Skeletal muscle satellite cell (primary cell): Measurements from ENCODE around the gene PLXNA4.

Source experiments
- H3K27me3 ChIP-seq: 2 replicates; pipeline ENCODE4 v1.7.0; 2013; ENCODE audit warnings: low read length; ENCODE audit not compliant: control insufficient read depth, insufficient read depth
- H3K36me3 ChIP-seq: 2 replicates; pipeline ENCODE4 v1.7.0; 2013; ENCODE audit warnings: mild to moderate bottlenecking, control low read depth, low read length; ENCODE audit not compliant: insufficient read depth
- H3K4me1 ChIP-seq: 2 replicates; pipeline ENCODE4 v1.7.0; 2013; ENCODE audit warnings: low read length; ENCODE audit not compliant: control insufficient read depth, insufficient read depth
- H3K4me2 ChIP-seq: 2 replicates; pipeline ENCODE4 v1.7.0; 2013; ENCODE audit warnings: mild to moderate bottlenecking, low read length
- H3K4me3 ChIP-seq: 2 replicates; pipeline ENCODE4 v1.7.0; 2013; ENCODE audit warnings: low read length
- H3K9ac ChIP-seq: 2 replicates; pipeline ENCODE4 v1.7.0; 2013; ENCODE audit warnings: mild to moderate bottlenecking, low read depth, low read length, moderate library complexity
- H3K9me3 ChIP-seq: replicated peaks from 2 replicates; pipeline ENCODE4 v1.7.0; 2013; ENCODE audit warnings: mild to moderate bottlenecking, control low read depth, low read length

Gene PLXNA4

GRCh38 chr7:132161976-132162375 is 414.3 kb downstream of the PLXNA4 start:
- no peaks in the 10 kb centered on the region for H3K9me3 ChIP-seq
- H3K4me3 ChIP-seq: no peak overlapping the region
- no peak overlapping the region for H3K4me2 ChIP-seq
- H3K9ac ChIP-seq: no peak overlapping the region
- H3K4me1 ChIP-seq: no peaks in the 10 kb centered on the region
- H3K27me3 ChIP-seq: no peaks in the 10 kb centered on the region
- H3K36me3 ChIP-seq: no peaks in the 10 kb centered on the region

- Histone ChIP-seq H3K4me2 (no peak overlapping the region), H3K9me3 (no peaks in the 10 kb centered on the region), H3K36me3 (no peaks in the 10 kb centered on the region), H3K4me3 (no peak overlapping the region), H3K27me3 (no peaks in the 10 kb centered on the region), H3K9ac (no peak overlapping the region), H3K4me1 (no peaks in the 10 kb centered on the region)
These were observed 414.7 kb downstream of the PLXNA4 start for GRCh38 chr7:132161533-132161915.

GRCh38 chr7:132160611-132161532 is 415.4 kb downstream of the PLXNA4 start:
- Histone ChIP-seq H3K9me3 (no peaks in the 10 kb centered on the region), H3K9ac (no peak overlapping the region), H3K27me3 (no peaks in the 10 kb centered on the region), H3K36me3 (no peaks in the 10 kb centered on the region), H3K4me2 (no peak overlapping the region), H3K4me3 (no peak overlapping the region), H3K4me1 (no peaks in the 10 kb centered on the region)

GRCh38 chr7:132158841-132159240 is 417.4 kb downstream of the PLXNA4 start:
- H3K27me3 ChIP-seq: no peaks in the 10 kb centered on the region
- H3K9ac ChIP-seq: no peak overlapping the region
- H3K4me3 ChIP-seq: no peak overlapping the region
- no peaks in the 10 kb centered on the region for H3K4me1 ChIP-seq
- H3K9me3 ChIP-seq: no peaks in the 10 kb centered on the region
- no peak overlapping the region for H3K4me2 ChIP-seq
- H3K36me3 ChIP-seq: no peaks in the 10 kb centered on the region

GRCh38 chr7:132158166-132158565 is 418.1 kb downstream of the PLXNA4 start:
- H3K27me3 ChIP-seq: no peaks in the 10 kb centered on the region
- H3K4me3 ChIP-seq: no peak overlapping the region
- no peaks in the 10 kb centered on the region for H3K4me1 ChIP-seq
- no peak overlapping the region for H3K4me2 ChIP-seq
- H3K36me3 ChIP-seq: no peaks in the 10 kb centered on the region
- no peak overlapping the region for H3K9ac ChIP-seq
- no peaks in the 10 kb centered on the region for H3K9me3 ChIP-seq

GRCh38 chr7:132155715-132156114 is 420.6 kb downstream of the PLXNA4 start:
- no peak overlapping the region for H3K4me2 ChIP-seq
- no peaks in the 10 kb centered on the region for H3K27me3 ChIP-seq
- H3K4me1 ChIP-seq: no peaks in the 10 kb centered on the region
- H3K9me3 ChIP-seq: no peaks in the 10 kb centered on the region
- no peaks in the 10 kb centered on the region for H3K36me3 ChIP-seq
- no peak overlapping the region for H3K4me3 ChIP-seq
- no peak overlapping the region for H3K9ac ChIP-seq

- no peaks in the 10 kb centered on the region for H3K36me3 ChIP-seq
- H3K4me3 ChIP-seq: no peak overlapping the region
- no peaks in the 10 kb centered on the region for H3K27me3 ChIP-seq
- no peak overlapping the region for H3K9ac ChIP-seq
- no peak overlapping the region for H3K4me2 ChIP-seq
- no peaks in the 10 kb centered on the region for H3K9me3 ChIP-seq
- H3K4me1 ChIP-seq: no peaks in the 10 kb centered on the region
These were observed 421.4 kb downstream of the PLXNA4 start for GRCh38 chr7:132154695-132155471.

GRCh38 chr7:132154248-132154647 is 422.0 kb downstream of the PLXNA4 start:
- H3K36me3 ChIP-seq: no peaks in the 10 kb centered on the region
- no peaks in the 10 kb centered on the region for H3K9me3 ChIP-seq
- H3K4me1 ChIP-seq: no peaks in the 10 kb centered on the region
- H3K4me3 ChIP-seq: no peak overlapping the region
- no peak overlapping the region for H3K9ac ChIP-seq
- H3K4me2 ChIP-seq: no peak overlapping the region
- no peaks in the 10 kb centered on the region for H3K27me3 ChIP-seq

GRCh38 chr7:132152131-132152889 is 424.0 kb downstream of the PLXNA4 start:
- Histone ChIP-seq H3K4me2 (no peak overlapping the region), H3K4me1 (no peaks in the 10 kb centered on the region), H3K9me3 (no peaks in the 10 kb centered on the region), H3K27me3 (no peaks in the 10 kb centered on the region), H3K36me3 (no peaks in the 10 kb centered on the region), H3K4me3 (no peak overlapping the region), H3K9ac (no peak overlapping the region)

- Histone ChIP-seq H3K9me3 (no peaks in the 10 kb centered on the region), H3K4me2 (no peak overlapping the region), H3K4me1 (no peaks in the 10 kb centered on the region), H3K36me3 (no peaks in the 10 kb centered on the region), H3K27me3 (no peaks in the 10 kb centered on the region), H3K9ac (no peak overlapping the region), H3K4me3 (no peak overlapping the region)
These were observed 425.6 kb downstream of the PLXNA4 start for GRCh38 chr7:132150711-132151110.
